ENCODE measurements around the gene TEX14. TPM values are rescaled to one million over a fixed set of nuclear protein-coding genes. Genes with fewer than 3 reads are reported as not detected.

TEX14 gene
- total and polyA plus RNA-seq, 5 donors from 2014 or later: 0.05 to 1.8 (median 0.37) TPM; not detected in 2

DNA sequence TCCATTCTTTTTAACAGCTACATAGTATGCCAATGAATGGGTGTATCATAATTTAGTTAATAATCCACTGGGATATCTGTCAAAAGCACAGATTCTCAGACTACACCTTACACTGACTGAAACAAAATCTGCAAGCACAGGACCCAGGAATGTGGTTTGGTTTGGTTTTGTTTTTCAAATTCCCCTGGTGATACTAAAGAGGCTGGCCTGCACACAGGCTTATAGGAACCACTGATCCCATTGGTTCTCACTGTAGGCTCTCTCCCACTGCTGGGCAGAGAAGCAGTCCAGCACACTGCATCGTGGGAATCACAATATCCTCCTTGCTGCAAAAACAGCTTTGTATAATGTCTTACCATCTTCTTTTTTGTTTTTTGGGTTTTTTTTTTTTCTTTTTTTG lies 67.1 kb downstream of the TEX14 start:
- no peaks in the 10 kb centered on the region for H3K9me3 ChIP-seq (ENCODE audit: control insufficient read depth in 2 of 2, low read length in 2 of 2)
- Mint-ChIP-seq H3K27ac (no peak overlapping the region), H3K9me3 (peaks cover 0 to 1% (median 0%) of the 10 kb centered on the region in 7 donors), H3K4me3 (no peak overlapping the region), H3K4me1 (no peaks in the 10 kb centered on the region), H3K27me3 (peaks cover 4% of the 10 kb centered on the region), H3K36me3 (no peaks in the 10 kb centered on the region)
- ATAC-seq (ENCODE audit: low read depth in 2 of 2) (no peak), DNase-seq (no peak)
- no peaks in the 10 kb centered on the region for H3K4me1 ChIP-seq (ENCODE audit: control insufficient read depth, insufficient read depth, low read length, poor library complexity, severe bottlenecking)
- H3K27ac ChIP-seq (ENCODE audit: insufficient read depth, low read length, poor library complexity, severe bottlenecking): no peak overlapping the region
- no peak overlapping the region for H3K4me3 ChIP-seq (ENCODE audit: low read depth, low read length)
- no peaks in the 10 kb centered on the region for H3K27me3 ChIP-seq (ENCODE audit: control insufficient read depth, insufficient read depth, low read length)
- H3K36me3 ChIP-seq (ENCODE audit: control insufficient read depth, insufficient read depth, low read length): no peaks in the 10 kb centered on the region

- Mint-ChIP-seq H3K27me3 (peaks cover 5% of the 10 kb centered on the region), H3K27ac (no peak overlapping the region), H3K9me3 (peaks cover 0 to 1% (median 0%) of the 10 kb centered on the region in 7 donors), H3K36me3 (peaks cover 4% of the 10 kb centered on the region), H3K4me3 (no peak overlapping the region), H3K4me1 (peaks cover 0 to 9% (median 2%) of the 10 kb centered on the region in 4 donors)
- DNase-seq: no peak
- no peak for ATAC-seq (ENCODE audit: low read depth in 2 of 2)
- H3K27ac ChIP-seq (ENCODE audit: insufficient read depth, low read length, poor library complexity, severe bottlenecking): no peak overlapping the region
- H3K9me3 ChIP-seq (ENCODE audit: control insufficient read depth in 2 of 2, low read length in 2 of 2): no peaks in the 10 kb centered on the region
- no peaks in the 10 kb centered on the region for H3K36me3 ChIP-seq (ENCODE audit: control insufficient read depth, insufficient read depth, low read length)
- H3K4me1 ChIP-seq (ENCODE audit: control insufficient read depth, insufficient read depth, low read length, poor library complexity, severe bottlenecking): no peaks in the 10 kb centered on the region
- no peaks in the 10 kb centered on the region for H3K27me3 ChIP-seq (ENCODE audit: control insufficient read depth, insufficient read depth, low read length)
- H3K4me3 ChIP-seq (ENCODE audit: low read depth, low read length): no peak overlapping the region
Observed at GRCh38 chr17:58621174-58621573, 70.7 kb downstream of the TEX14 start.

DNA sequence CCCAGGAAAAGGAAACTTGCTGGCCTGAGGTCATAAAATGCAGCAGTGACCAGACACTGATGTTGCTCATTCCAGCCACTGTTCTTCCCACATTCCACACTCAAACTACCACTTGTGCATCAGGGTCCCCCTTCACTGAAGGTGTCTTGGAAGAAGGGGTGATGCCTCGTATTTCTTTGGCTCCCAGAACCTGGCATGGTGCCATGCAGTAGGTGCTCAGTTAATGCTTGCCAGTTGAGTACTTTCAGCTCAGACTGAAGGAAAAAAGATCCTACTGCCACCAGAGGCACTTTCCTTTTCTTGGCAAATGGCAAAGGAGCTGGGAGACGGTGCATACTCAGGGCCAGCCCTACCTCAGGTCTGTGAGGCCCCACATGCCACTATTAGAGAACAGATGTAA lies 73.5 kb downstream of the TEX14 start:
- no peaks in the 10 kb centered on the region for H3K27me3 ChIP-seq (ENCODE audit: control insufficient read depth, insufficient read depth, low read length)
- H3K9me3 ChIP-seq (ENCODE audit: control insufficient read depth in 2 of 2, low read length in 2 of 2): no peaks in the 10 kb centered on the region
- H3K27ac ChIP-seq (ENCODE audit: insufficient read depth, low read length, poor library complexity, severe bottlenecking): no peak overlapping the region
- H3K36me3 ChIP-seq (ENCODE audit: control insufficient read depth, insufficient read depth, low read length): no peaks in the 10 kb centered on the region
- no peaks in the 10 kb centered on the region for H3K4me1 ChIP-seq (ENCODE audit: control insufficient read depth, insufficient read depth, low read length, poor library complexity, severe bottlenecking)
- ATAC-seq (ENCODE audit: low read depth in 2 of 2) (no peak), DNase-seq (no peak)
- peaks cover 4% of the 10 kb centered on the region for H3K36me3 Mint-ChIP-seq
- H3K4me1 Mint-ChIP-seq: peaks cover 4 to 16% (median 8%) of the 10 kb centered on the region in 4 donors
- no peaks in the 10 kb centered on the region for H3K9me3 Mint-ChIP-seq
- H3K27ac Mint-ChIP-seq: no peak overlapping the region
- peaks cover 5% of the 10 kb centered on the region for H3K27me3 Mint-ChIP-seq
- H3K4me3 Mint-ChIP-seq: no peak overlapping the region
- H3K4me3 ChIP-seq (ENCODE audit: low read depth, low read length): no peak overlapping the region

GRCh38 chr17:58617563-58617962 lies 74.3 kb downstream of the TEX14 start:
- no peak overlapping the region for H3K4me3 Mint-ChIP-seq
- ATAC-seq (ENCODE audit: low read depth in 2 of 2): no peak
- no peaks in the 10 kb centered on the region for H3K36me3 ChIP-seq (ENCODE audit: control insufficient read depth, insufficient read depth, low read length)
- peaks cover 4 to 16% (median 8%) of the 10 kb centered on the region in 4 donors for H3K4me1 Mint-ChIP-seq
- no peaks in the 10 kb centered on the region for H3K9me3 Mint-ChIP-seq
- H3K27me3 Mint-ChIP-seq: peaks cover 5% of the 10 kb centered on the region
- no peak overlapping the region for H3K4me3 ChIP-seq (ENCODE audit: low read depth, low read length)
- no peak overlapping the region for H3K27ac ChIP-seq (ENCODE audit: insufficient read depth, low read length, poor library complexity, severe bottlenecking)
- DNase-seq: no peak
- no peaks in the 10 kb centered on the region for H3K4me1 ChIP-seq (ENCODE audit: control insufficient read depth, insufficient read depth, low read length, poor library complexity, severe bottlenecking)
- no peaks in the 10 kb centered on the region for H3K27me3 ChIP-seq (ENCODE audit: control insufficient read depth, insufficient read depth, low read length)
- H3K9me3 ChIP-seq (ENCODE audit: control insufficient read depth in 2 of 2, low read length in 2 of 2): no peaks in the 10 kb centered on the region
- peaks cover 4% of the 10 kb centered on the region for H3K36me3 Mint-ChIP-seq
- peak overlapping the region in 1 of 3 donors; percentile 13 for H3K27ac Mint-ChIP-seq

GRCh38 chr17:58615768-58616659 lies 75.8 kb downstream of the TEX14 start:
- no peaks in the 10 kb centered on the region for H3K27me3 ChIP-seq (ENCODE audit: control insufficient read depth, insufficient read depth, low read length)
- Mint-ChIP-seq H3K4me3 (no peak overlapping the region), H3K27ac (peak overlapping the region in 2 of 3 donors; percentile 57 to 78), H3K9me3 (no peaks in the 10 kb centered on the region), H3K27me3 (peaks cover 5% of the 10 kb centered on the region), H3K4me1 (peaks cover 4 to 16% (median 8%) of the 10 kb centered on the region in 4 donors), H3K36me3 (peaks cover 4% of the 10 kb centered on the region)
- H3K27ac ChIP-seq (ENCODE audit: insufficient read depth, low read length, poor library complexity, severe bottlenecking): no peak overlapping the region
- ATAC-seq (ENCODE audit: low read depth in 2 of 2): no peak
- no peaks in the 10 kb centered on the region for H3K36me3 ChIP-seq (ENCODE audit: control insufficient read depth, insufficient read depth, low read length)
- no peak for DNase-seq
- H3K9me3 ChIP-seq (ENCODE audit: control insufficient read depth in 2 of 2, low read length in 2 of 2): no peaks in the 10 kb centered on the region
- no peaks in the 10 kb centered on the region for H3K4me1 ChIP-seq (ENCODE audit: control insufficient read depth, insufficient read depth, low read length, poor library complexity, severe bottlenecking)
- no peak overlapping the region for H3K4me3 ChIP-seq (ENCODE audit: low read depth, low read length)

DNA sequence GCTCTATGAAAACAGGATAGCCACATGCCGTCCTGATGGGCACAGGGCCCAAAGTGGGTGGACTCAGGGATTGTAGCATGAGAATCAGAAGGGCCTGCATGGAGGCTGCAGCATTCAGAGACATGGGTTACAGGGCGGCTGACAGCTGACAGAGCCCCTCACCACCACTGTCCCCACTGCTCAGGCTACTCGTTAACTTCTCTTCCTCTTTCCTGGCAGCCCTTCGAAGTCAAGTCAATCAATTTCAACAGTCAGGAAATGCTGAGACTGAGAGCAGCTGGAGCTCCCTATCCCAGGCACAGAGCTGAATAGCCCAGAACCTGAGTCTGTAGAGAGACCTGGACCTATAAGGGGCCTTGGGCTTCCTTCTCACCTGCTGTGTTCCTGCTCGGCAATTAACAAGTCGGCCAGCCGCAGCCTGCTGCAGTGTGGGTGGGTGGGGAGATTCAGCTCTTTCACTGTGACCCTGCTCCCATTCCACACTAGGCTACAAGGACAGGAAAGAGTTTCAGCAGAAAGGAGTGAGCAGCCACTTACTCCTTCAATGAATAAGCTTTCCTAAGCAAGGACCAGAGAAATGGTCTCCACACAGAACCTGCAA lies 76.9 kb downstream of the TEX14 start:
- no peaks in the 10 kb centered on the region for H3K9me3 Mint-ChIP-seq
- Histone ChIP-seq H3K27ac (ENCODE audit: insufficient read depth, low read length, poor library complexity, severe bottlenecking) (no peak overlapping the region), H3K4me3 (ENCODE audit: low read depth, low read length) (no peak overlapping the region), H3K4me1 (ENCODE audit: control insufficient read depth, insufficient read depth, low read length, poor library complexity, severe bottlenecking) (no peaks in the 10 kb centered on the region), H3K36me3 (ENCODE audit: control insufficient read depth, insufficient read depth, low read length) (no peaks in the 10 kb centered on the region), H3K27me3 (ENCODE audit: control insufficient read depth, insufficient read depth, low read length) (no peaks in the 10 kb centered on the region), H3K9me3 (ENCODE audit: control insufficient read depth in 2 of 2, low read length in 2 of 2) (no peaks in the 10 kb centered on the region)
- H3K27ac Mint-ChIP-seq: peak overlapping the region in 1 of 3 donors; percentile 57
- DNase-seq (no peak), ATAC-seq (ENCODE audit: low read depth in 2 of 2) (no peak)
- H3K27me3 Mint-ChIP-seq: peaks cover 3% of the 10 kb centered on the region
- H3K36me3 Mint-ChIP-seq: peaks cover 7% of the 10 kb centered on the region
- peaks cover 4 to 16% (median 8%) of the 10 kb centered on the region in 4 donors for H3K4me1 Mint-ChIP-seq
- H3K4me3 Mint-ChIP-seq: no peak overlapping the region

GRCh38 chr17:58611331-58611730 lies 80.5 kb downstream of the TEX14 start:
- Histone ChIP-seq H3K4me1 (ENCODE audit: control insufficient read depth, insufficient read depth, low read length, poor library complexity, severe bottlenecking) (no peaks in the 10 kb centered on the region), H3K9me3 (ENCODE audit: control insufficient read depth in 2 of 2, low read length in 2 of 2) (no peaks in the 10 kb centered on the region), H3K27ac (ENCODE audit: insufficient read depth, low read length, poor library complexity, severe bottlenecking) (no peak overlapping the region), H3K27me3 (ENCODE audit: control insufficient read depth, insufficient read depth, low read length) (no peaks in the 10 kb centered on the region), H3K4me3 (ENCODE audit: low read depth, low read length) (no peak overlapping the region), H3K36me3 (ENCODE audit: control insufficient read depth, insufficient read depth, low read length) (no peaks in the 10 kb centered on the region)
- no peaks in the 10 kb centered on the region for H3K27me3 Mint-ChIP-seq
- H3K27ac Mint-ChIP-seq: no peak overlapping the region
- H3K4me3 Mint-ChIP-seq: no peak overlapping the region
- peaks cover 3% of the 10 kb centered on the region for H3K36me3 Mint-ChIP-seq
- DNase-seq (no peak), ATAC-seq (ENCODE audit: low read depth in 2 of 2) (no peak)
- peaks cover under 1 to 13% (median 8%) of the 10 kb centered on the region in 4 donors for H3K4me1 Mint-ChIP-seq
- no peaks in the 10 kb centered on the region for H3K9me3 Mint-ChIP-seq
